SU-DHL-6 (cell line): ENCODE data around the gene TSPYL1.

ENCODE experiments used
- H2AFZ ChIP-seq: fragments of 200-600 bp; sonication (generic); 2 replicates; pipeline ENCODE4 v1.6.1; 2014; ENCODE audit warnings: low read depth, mild to moderate bottlenecking, moderate library complexity, mixed read lengths, antibody characterized with exemption, low read length; ENCODE audit not compliant: severe bottlenecking
- H3F3A ChIP-seq: fragments of 200-600 bp; shearing (Covaris generic); 2 replicates; pipeline ENCODE4 v1.6.0; 2016; ENCODE audit warnings: antibody characterized with exemption, mild to moderate bottlenecking; ENCODE audit not compliant: insufficient read depth
- H3K27ac ChIP-seq: fragments of 200-600 bp; sonication (generic); 2 replicates; pipeline ENCODE4 v1.5.1; 2016; ENCODE audit warnings: low read depth, mild to moderate bottlenecking, low read length, moderate library complexity, mixed read lengths
- H3K27me3 ChIP-seq: fragments of 200-600 bp; sonication (generic), shearing (Covaris generic); 2 replicates; pipeline ENCODE4 v1.6.0; 2014; ENCODE audit warnings: mild to moderate bottlenecking, low read length
- H3K36me3 ChIP-seq: fragments of 200-600 bp; sonication (generic); 2 replicates; pipeline ENCODE4 v1.6.1; 2014; ENCODE audit warnings: mild to moderate bottlenecking, low read length, mixed read lengths
- H3K4me2 ChIP-seq: fragments of 300-600, 200-600 bp; shearing (Covaris generic), sonication (generic); 2 replicates; pipeline ENCODE4 v1.6.0; 2014; ENCODE audit warnings: low read length, low read depth, mild to moderate bottlenecking; ENCODE audit not compliant: poor library complexity, severe bottlenecking
- H3K4me3 ChIP-seq: fragments of 200-600 bp; sonication (generic); 2 replicates; pipeline ENCODE4 v1.5.1; 2014; ENCODE audit warnings: antibody characterized with exemption, low read length, mild to moderate bottlenecking, mixed read lengths; ENCODE audit not compliant: insufficient read depth, poor library complexity, severe bottlenecking
- H3K79me2 ChIP-seq: fragments of 200-600 bp; sonication (generic); 2 replicates; pipeline ENCODE4 v1.6.1; 2014; ENCODE audit warnings: mild to moderate bottlenecking, low read length, moderate library complexity; ENCODE audit not compliant: insufficient read depth
- H3K9ac ChIP-seq: fragments of 200-600 bp; sonication (generic); 2 replicates; pipeline ENCODE4 v1.7.0; 2014; ENCODE audit warnings: mild to moderate bottlenecking, low read length
- H3K9me2 ChIP-seq: fragments of 200-600 bp; sonication (generic); replicated peaks from 2 replicates; pipeline ENCODE4 v1.6.1; 2014; ENCODE audit warnings: low read length; ENCODE audit not compliant: insufficient read depth
- H3K9me3 ChIP-seq: fragments of 200-600 bp; sonication (generic); 2 replicates; pipeline ENCODE4 v1.6.1; 2014; ENCODE audit warnings: low read length, mixed read lengths; ENCODE audit not compliant: insufficient read depth
- H4K20me1 ChIP-seq: fragments of 200-600 bp; sonication (generic); 2 replicates; pipeline ENCODE4 v1.6.1; 2014; ENCODE audit warnings: low read depth, mild to moderate bottlenecking, antibody characterized with exemption, low read length, moderate library complexity, mixed read lengths
- EZH2phosphoT487 ChIP-seq: fragments of 200-600 bp; sonication (generic), shearing (Covaris generic); conservative IDR thresholded peaks from 2 replicates; pipeline ENCODE4 v1.6.1; 2018; ENCODE audit warnings: mild to moderate bottlenecking, antibody characterized with exemption, low read length, moderate library complexity, mixed read lengths
- TF ChIP-seq, protein P1 (sequence below): fragments of 200-600 bp; sonication (generic); IDR thresholded peaks from one replicate; pipeline ENCODE4 v1.5.1; 2017; ENCODE audit warnings: antibody characterized with exemption, mild to moderate bottlenecking, low read length, moderate library complexity; ENCODE audit not compliant: insufficient read depth, poor library complexity, severe bottlenecking

Gene TSPYL1

DNA sequence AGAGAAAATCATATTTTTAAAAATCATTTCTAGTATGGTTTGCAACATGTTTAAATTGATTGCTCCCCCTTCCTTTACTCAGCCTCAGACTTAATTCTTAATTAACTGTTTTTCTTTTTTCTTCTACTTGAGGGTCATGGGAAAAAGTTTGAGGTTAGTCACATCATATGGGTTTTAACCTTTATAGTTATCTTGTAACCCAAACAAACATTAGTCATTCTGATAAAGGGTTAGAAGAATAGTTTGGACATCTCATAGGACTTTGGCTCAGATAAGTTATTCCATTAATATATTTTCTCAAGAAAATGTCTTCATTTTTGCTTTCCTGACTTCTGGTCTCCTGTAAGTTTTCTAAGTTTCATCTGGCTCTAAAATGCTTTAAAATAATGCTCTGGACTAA is 34.5 kb upstream of the TSPYL1 start:
- H3K27me3 ChIP-seq = no peaks in the 10 kb centered on the region
- H3K9me3 ChIP-seq = no peaks in the 10 kb centered on the region
- H3K9me2 ChIP-seq = no peaks in the 10 kb centered on the region
- no peaks in the 10 kb centered on the region for H4K20me1 ChIP-seq
- no peak overlapping the region for H3K27ac ChIP-seq
- no peaks in the 10 kb centered on the region for H3F3A ChIP-seq
- H3K4me3 ChIP-seq = no peak overlapping the region
- H3K4me2 ChIP-seq = no peak overlapping the region
- no peaks in the 10 kb centered on the region for H3K79me2 ChIP-seq
- H3K9ac ChIP-seq = no peak overlapping the region
- no peak for TF ChIP-seq EZH2phosphoT487
- TF ChIP-seq, protein P1, sequence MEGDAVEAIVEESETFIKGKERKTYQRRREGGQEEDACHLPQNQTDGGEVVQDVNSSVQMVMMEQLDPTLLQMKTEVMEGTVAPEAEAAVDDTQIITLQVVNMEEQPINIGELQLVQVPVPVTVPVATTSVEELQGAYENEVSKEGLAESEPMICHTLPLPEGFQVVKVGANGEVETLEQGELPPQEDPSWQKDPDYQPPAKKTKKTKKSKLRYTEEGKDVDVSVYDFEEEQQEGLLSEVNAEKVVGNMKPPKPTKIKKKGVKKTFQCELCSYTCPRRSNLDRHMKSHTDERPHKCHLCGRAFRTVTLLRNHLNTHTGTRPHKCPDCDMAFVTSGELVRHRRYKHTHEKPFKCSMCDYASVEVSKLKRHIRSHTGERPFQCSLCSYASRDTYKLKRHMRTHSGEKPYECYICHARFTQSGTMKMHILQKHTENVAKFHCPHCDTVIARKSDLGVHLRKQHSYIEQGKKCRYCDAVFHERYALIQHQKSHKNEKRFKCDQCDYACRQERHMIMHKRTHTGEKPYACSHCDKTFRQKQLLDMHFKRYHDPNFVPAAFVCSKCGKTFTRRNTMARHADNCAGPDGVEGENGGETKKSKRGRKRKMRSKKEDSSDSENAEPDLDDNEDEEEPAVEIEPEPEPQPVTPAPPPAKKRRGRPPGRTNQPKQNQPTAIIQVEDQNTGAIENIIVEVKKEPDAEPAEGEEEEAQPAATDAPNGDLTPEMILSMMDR = no peak
- no peak overlapping the region for H2AFZ ChIP-seq
- H3K36me3 ChIP-seq = no peaks in the 10 kb centered on the region

DNA sequence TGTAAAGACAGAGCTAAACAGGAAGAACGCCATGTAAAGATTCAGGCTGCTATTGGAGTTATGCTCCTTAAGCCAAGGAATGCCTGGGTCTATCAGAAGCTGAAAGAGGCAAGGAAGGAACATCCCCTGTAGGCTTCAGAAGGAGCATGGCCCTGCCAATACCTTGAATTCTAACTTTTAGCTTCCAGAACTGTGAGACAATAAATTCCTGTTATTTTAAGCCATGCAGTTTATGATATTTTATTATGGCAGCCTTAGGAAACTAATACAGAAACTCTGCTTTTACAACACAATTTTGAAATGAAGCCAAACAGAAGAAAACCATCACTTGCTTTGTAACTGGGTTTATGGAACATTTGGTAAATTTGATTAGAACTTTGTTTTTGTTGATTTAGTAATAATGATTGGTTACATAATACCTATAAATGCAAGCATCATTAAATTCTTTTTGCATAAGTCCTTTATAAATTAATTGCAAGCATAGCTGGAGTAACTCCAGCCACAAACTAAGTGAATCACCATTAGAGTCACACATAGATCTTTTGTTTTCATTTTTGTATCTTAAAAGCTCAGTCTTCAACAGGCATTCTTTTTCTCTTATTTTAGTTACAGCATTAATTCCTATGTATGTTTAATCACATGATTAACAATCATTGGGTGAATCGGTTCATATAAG is 33.5 kb upstream of the TSPYL1 start:
- no peaks in the 10 kb centered on the region for H4K20me1 ChIP-seq
- H3K27ac ChIP-seq = no peak overlapping the region
- H3K9ac ChIP-seq = no peak overlapping the region
- no peak overlapping the region for H2AFZ ChIP-seq
- no peaks in the 10 kb centered on the region for H3K27me3 ChIP-seq
- no peaks in the 10 kb centered on the region for H3K9me3 ChIP-seq
- no peak overlapping the region for H3K4me3 ChIP-seq
- TF ChIP-seq, protein P1 = no peak
- no peak for TF ChIP-seq EZH2phosphoT487
- no peaks in the 10 kb centered on the region for H3K9me2 ChIP-seq
- no peaks in the 10 kb centered on the region for H3K36me3 ChIP-seq
- no peaks in the 10 kb centered on the region for H3F3A ChIP-seq
- H3K79me2 ChIP-seq = no peaks in the 10 kb centered on the region
- H3K4me2 ChIP-seq = no peak overlapping the region

DNA sequence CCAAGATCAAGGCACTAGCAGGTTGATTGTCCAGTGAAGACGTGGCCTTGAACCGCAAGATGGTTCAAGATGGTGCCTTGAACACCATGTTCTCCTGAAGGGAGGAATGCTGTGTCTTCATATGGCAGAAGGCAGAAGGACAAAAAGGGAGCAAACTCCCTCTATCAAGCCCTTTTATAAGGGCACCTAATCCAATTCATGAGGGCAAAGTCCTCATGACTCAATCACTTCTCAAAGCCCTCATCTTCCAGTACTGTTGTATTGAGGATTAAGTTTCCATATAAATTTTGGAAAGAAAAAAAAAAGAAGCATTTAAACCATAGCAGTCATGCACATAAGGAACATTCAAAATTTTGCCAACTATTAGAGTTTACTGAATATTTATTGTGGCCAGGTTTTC is 29.9 kb upstream of the TSPYL1 start:
- Histone ChIP-seq H3K4me2 (no peak overlapping the region), H3K9ac (no peak overlapping the region), H4K20me1 (no peaks in the 10 kb centered on the region), H3K27ac (no peak overlapping the region), H2AFZ (no peak overlapping the region), H3F3A (no peaks in the 10 kb centered on the region), H3K27me3 (no peaks in the 10 kb centered on the region), H3K9me2 (no peaks in the 10 kb centered on the region), H3K79me2 (no peaks in the 10 kb centered on the region), H3K4me3 (no peak overlapping the region), H3K36me3 (no peaks in the 10 kb centered on the region), H3K9me3 (no peaks in the 10 kb centered on the region)
- TF ChIP-seq EZH2phosphoT487 = no peak
- TF ChIP-seq, protein P1 = no peak
